T follicular helper cell (primary cell): ENCODE results near the gene FAM107B.

Experiments
- DNase-seq: peaks from one replicate; pipeline ENCODE4 v3.0.0-alpha.2; 2020; ENCODE audit warnings: low read depth

FAM107B gene

DNA sequence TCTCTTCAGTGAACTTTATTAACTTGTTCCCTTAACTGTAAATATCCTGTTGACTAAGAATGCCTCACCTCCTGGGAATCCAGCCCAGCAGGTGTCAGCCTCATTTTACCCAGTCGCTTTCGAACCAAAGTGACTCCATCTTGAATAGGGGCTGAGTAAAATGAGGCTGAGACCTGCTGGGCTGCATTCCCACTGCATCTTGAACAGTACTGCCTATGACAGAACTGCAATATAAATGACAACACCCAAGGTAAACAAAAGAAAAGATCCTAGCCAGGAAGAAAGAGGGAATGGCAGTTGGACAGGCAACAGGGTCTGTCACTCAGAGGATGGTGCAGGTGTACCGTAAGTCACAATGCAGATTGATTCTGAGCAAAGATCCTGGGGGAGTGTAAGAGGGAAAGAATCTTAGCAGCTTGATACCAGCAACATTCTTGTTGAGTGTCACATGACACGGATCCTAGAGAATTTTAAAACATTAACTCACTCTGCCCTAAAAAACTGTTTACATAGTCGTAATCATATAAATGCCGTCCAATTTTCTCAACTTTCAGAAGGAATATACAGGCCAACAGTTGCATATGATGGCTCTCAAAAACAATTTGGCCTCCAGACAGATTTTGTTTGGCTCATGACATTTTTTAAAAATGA is 4.4 kb upstream of the FAM107B start:
- no peak for DNase-seq

DNA sequence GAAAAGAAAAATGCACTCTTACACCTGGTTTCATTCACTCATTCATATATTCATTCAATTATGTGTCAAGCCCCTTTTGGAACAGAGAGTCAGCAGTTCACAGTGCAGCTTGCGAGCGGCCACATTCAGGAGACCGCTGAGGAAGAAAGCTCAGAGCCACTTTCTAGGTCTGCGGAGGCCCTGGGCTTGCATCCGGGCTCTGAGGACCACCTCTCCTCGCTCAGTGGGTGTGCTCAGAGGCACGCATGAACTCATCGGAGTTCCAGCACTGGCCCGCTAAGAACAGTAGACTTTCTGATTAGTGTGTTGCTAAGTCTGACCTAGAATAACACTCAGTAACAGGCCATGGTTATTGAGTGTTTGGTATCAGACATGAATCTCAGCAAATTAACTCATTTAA is 1.8 kb upstream of the FAM107B start:
- DNase-seq: no peak

DNA sequence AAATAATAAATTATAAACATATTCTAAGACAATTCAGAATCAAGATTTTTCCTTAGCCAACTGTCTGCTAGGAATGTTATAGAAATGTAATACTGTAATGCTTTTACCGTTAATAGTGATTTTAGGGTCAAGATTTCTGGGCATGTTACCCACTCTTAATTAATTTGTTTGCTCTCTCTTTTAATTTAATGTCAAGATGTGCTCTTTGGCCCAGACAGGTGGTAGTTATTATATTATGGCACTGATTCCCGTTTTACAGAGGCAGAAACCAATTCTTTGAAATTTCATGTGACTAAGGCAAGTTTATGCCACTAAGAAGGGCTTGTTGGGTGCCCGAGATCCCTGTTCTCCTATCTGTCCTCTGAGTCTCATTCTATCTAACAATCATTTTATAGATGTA is 959 bp upstream of the FAM107B start:
- no peak for DNase-seq

DNA sequence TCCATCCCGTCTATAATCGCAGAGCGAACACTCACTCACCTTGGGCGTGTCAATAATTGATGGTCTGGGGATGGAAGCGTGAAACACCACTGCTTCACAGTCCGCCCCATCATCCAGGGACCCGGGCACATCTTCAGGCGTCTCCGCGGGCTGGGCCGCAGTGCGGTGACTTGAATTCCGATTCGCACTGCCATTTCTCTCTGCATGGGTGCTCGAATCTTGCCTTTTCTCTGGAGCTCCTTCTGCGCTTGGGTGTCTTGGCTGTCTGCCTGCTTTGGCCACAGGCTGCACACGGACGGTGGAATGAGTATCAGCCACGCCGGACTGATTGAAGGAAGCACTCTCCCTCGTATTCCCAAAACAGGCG is 500 bp downstream of the FAM107B start:
- no peak for DNase-seq

DNA sequence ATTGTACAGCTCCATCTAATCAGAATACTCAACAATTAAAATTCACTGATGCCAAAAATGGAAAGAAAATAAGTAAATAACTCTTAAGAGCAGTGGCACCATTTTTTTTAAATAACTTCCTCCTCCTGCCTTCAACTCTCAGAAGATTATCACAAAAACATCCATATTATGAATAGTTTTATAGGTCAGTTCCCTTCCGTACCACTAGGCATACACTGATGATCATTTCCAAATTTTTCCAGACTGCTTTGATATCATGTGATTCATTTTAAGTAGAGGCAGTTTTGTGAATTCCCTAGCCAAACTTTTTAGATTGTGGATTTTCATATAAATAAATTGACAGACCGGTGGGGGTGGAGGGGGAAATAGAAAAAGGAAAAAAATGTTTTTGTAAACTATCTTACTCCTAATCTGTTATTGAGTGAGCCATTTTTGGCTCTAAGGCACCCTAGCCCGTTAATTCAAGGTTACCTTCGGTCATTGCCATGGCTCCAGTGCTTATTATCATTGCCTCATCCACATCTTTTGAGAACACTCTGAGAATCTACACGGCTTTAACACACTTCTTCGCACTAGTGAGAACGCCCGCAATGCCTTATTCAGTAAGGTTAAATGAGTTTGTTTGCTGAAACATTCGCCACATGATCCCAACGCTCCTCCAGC is 1.0 kb downstream of the FAM107B start:
- DNase-seq: no peak

DNA sequence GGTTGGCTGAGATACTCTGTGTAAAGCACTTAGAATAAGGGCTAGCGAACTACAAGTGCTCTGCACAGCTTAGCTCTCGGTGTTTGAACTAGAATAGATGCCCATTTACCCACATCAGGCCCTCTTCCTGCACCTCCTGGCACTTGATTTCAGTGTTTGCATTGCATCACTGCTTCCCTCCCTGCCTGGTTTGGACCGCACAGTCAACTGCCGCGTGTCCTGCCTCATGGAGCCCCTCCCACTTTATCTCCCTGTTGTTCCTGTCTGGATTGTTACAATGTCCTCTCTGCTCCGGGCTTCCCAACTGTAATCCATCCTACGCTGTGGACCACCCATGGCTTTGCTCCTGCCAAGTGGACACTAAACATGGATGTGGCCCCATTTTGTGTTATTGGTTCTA is 2.3 kb downstream of the FAM107B start:
- no peak for DNase-seq

DNA sequence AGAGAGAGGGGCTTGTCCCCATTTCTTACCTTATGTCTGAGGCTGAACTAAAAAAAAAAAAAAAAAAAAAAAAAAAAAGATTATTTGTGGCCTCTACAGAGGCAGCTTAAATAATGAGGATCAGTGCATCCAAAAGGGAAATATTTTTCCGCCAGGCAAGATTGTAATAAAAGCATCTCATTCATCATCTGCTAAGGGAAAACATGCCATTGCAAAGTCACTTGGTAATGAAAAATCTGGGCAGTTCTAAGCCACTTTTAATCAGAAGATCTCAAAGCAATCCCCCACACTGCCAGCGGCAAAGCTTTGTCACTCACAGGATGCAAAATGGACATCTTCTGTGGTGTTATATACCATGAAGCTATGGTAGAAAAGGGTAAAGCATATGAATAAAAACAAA is 3.8 kb downstream of the FAM107B start:
- no peak for DNase-seq

DNA sequence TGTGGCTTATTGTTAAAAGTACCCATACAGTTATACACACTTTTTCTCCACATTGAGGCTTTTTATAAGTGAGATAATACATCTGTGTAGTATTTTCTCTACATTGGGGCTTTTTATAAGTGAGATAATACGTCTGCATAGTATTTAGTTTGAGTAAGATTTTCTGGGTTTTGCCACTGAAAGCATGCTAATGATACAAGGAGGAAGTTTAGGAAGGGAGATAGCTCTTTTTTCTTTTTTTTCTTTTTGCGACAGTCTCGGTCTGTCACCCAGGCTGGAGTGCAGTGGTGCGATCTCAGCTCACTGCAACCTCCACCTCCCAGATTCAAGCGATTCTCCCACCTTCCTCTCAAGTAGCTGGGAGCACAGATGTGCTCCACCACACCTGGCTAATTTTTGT is 13.3 kb downstream of the FAM107B start:
- DNase-seq: no peak

DNA sequence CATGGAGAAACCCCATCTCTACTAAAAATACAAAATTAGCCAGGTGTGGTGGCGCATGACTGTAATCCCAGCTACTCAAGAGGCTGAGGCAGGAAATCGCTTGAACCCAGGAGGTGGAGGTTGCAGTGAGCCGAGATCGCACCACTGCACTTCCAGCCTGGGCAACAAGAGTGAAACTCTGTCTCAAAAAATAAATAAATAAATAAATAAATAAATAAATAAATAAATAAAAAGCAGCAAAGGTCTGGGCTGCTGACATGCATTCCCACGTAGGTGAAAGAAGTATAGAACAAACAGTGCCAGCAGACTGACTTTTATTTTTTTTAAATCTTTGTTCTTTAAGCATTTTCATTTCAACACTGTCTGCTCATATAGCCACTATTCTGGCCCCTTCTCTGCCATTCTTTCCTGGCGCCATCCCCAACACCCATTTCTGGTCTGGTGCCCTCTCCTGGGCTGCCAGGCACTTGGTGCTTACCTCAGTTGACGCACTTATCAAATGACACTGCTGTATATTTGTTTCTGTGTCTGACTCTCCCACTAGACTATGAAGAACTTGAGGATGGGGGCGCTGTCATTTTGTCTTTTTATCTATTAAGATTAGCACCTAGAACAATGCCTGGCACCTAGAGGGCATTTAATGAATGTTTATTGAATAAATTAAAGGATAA is 15.6 kb downstream of the FAM107B start:
- DNase-seq: peak; percentile 16

DNA sequence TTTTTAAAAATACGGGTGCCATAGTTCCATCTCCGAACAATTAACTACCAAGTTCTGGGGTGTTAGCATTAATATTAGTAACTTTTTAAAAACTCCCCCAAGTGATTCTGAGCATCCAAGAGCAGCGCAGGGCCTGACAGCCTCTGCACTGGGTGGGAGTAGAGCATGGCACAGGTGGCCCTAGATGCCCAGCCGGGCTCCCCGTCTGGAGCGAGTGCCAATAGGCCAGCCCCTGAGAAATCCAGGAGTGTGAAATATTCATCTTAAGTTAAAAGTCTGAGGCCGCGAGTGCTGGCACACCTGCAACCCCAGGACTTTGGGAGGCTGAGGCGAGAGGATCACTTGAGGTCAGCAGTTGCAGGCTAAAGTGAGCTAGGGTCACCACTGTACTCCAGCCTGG is 16.2 kb downstream of the FAM107B start:
- DNase-seq: no peak

DNA sequence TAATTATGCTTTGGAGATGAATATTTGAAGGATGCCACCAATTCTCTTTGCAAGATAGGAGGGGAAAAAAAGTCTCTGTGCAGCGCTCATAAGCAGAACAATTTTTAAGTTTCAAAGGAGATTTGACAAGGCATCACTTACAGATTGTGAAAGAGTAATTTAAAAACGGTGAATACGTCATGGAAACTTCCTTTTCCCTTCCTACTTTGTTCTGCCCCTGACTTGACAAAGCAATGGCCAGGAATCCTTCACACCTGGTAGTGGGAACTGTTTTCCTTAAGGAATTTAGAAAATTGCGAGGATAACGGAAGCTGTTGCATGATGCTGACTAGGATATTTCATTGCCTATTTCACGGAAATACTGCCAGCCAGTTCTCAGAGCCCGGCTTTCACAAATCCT is 16.7 kb downstream of the FAM107B start:
- no peak for DNase-seq

DNA sequence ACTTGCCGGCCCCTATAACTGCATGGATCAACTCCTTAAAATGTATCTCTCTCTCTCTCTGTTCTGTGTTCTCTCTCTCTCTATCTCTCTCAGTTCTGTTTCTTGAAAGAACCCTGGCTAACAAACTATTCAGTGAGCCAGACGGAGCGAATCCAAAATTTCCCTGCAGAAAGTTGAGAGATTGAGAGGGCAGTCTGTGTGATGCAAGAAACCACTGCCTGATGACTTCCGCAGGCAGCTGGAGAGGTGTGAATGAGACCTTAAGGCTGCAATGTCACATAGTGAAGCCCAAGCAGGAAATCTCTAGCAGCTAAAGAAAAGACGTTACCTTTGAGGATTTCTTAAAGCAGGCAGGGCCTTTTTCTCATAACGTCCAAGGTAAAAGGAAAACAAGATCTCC is 17.3 kb downstream of the FAM107B start:
- DNase-seq: no peak

DNA sequence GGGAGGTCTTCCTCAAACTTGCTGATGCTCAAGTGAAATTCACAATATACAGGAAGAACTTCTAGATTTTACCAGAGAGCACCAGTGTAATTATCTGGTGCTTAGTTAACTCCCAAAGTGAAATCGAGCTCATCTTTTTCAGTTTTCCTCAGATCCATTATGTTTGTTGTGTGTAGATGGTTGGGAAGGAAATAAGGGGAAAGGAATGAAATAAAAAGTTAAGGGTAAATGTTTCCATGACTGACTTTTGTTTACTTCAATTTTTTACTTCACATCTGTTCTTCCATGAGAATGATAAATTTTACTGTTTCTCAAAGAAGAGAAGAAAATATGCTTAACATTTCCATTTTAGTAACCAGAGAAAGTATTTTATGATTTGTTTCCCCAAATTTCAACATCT is 21.3 kb downstream of the FAM107B start:
- DNase-seq: no peak

DNA sequence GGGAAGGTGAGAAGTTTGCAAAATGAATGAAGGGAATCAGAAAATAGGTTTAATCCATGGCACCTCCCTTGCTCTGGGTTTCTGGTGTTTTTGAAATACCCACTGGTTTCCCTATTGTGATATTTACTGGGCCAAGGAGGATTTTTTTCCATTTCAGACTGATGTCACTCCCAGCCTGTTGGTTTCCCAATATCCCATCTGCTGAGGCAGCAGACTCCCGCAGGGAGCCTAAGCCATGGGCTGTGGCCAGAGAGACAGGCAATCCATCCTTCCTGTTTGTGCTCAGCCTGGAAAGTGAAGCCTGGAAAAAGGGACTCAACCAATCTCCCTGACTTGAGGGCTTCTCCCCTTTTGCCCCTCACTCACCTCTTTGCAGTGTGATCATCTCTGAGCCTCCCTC is 22.8 kb downstream of the FAM107B start:
- no peak for DNase-seq

DNA sequence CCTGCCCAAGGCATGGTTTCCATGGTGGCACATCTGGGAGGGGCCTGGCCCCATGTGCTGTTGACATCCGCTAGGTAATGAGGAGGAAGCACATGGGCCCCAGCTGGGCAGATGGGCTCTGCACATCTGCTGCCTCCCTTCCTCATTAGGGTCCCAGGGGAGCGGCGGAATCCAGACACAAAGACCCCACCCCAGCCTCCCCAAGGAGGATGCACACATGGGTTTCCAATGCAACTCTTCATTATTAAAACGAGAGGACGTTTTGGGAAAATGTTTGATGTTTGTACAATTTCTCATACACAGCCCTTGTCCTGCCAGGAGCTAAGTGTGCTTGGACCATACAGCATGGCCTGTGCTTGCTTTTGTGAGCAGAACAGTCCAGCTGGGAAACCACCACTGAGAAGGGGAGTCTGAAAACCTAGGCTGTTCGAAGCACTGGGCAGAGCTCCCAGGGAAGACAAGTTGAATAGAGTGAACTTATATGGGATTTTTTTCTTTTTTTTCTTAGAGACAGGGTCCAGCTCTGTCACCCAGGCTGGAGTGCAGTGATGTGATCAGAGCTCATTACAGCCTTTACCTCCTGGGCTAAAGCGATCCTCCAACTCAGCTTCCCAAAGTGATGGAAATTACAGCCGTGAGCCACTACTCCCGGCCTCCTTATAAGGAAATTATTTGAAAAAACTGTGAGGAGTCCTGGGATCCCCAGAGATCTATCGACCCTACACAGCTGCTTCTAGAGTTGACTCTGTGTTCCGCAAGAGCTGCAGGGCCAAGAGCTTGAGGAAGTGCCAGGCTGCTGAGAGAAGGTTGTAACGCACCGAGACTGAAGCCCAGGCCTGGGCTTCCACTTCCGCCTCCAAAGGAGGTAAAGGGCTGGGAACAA is 23.4 kb downstream of the FAM107B start:
- no peak for DNase-seq

DNA sequence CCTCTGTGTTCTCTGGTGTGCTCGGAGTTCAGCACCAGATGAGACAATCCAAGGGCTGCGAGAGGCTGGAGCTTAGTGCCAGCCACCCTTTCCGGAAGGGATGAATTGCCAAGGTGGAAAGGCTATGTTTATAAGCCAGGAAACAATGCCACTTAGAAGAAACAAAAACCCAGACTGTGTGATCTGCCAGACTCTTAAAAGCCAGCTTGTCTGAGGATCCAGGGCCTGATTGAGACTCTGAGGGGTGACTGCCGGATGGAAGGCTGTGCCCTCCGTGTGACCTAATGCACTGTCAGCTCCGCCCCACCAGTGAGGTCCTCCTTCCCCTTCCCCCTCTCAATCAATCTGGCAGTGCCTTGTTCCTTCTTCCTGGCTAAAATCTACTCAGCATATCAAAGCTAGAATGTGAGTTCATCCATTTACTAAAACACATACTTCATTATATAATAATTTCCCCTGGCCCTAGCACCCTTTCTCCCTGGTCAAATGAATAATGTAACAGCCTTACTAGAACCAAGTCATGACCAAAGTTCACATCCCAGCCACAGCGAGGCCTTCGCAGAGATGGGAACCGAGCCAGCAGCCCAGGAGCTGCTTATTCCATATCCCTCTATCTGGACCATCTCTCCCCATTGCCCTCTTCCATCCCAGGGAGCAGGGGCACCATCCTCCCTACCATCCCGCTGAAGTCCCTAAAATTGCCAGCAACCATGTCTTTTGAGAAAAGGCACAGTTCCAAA is 25.5 kb downstream of the FAM107B start:
- DNase-seq: no peak

DNA sequence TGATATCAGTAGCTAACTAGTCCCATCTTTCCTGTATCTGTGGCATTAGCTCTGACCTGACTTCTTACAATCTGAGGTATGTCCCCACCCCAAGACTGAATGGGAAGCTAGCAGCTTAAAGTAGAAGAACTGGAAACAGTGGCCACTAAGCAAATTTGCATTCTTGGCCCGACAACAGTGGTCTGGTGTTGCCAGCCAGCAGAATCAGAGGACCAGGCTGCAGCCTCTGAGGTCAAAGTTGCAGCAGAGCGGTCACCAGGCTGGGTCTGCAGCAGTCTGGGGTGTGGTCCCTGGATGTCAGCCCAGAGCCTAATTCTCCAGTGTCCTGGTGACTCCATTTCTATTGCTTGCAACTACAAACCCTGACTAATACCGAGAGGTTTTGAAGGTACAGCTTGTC is 26.3 kb downstream of the FAM107B start:
- DNase-seq: no peak

DNA sequence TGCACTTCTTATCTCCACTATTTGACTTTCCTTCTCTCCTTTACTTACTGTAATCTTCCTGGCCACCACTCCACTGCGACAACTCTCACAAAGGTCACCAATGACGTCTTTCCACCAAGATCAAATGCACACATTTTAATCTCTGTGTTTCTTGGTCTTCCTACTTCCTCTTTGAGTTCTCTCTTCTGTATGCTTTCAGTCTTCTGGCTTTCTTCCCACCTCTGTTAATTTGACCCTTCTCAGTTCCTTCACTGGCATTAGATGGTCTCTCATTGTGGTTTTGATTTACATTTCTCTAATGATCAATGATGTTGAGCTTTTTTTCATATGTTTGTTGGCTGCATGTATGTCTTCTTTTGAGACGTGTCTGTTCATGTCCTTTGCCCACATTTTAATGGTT is 31.9 kb downstream of the FAM107B start:
- DNase-seq: no peak

DNA sequence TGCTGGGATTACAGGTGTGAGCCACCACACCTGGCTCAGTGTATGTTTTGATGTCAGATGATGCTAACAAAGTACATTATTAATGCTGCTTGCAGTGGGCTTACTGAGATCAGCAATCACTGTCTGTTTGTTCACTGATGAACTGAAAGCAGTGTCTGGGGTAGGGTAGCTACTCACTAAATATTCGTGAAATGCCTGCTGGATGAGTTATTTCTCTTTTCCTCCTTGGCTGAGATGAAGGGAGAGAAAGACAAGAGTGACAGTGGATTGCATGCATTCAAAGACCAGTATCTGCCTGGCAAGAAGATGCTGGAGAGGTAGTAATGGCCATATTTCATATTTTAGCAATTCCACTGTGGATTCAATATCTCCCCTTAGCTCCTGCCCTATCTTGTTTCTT is 32.3 kb downstream of the FAM107B start:
- DNase-seq: no peak

DNA sequence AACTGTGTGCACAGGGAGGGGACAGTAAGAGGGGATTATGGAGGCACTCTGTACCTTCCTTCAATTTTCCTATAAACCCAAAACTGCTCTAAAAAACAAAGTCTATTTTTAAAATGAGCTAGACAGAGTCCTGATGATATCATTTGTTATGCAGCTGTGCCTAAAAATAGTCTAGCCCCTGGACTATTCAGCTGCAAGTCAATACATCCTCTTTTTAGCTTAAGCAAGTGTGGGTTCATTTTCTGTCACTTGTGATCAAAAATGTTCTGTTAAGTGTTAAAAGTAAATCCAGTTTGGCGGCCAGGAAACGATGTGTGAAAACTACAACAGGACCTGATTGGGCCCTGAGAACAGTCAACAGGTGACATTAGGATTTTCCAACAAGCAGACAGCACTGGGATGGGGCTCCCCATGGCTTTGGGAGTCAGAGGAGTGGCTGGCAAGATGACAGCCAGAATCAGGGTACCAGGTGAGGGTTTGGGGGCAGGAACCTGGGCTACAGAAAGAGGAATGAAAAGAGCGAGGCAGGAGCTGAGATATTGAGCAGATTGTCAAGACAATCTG is 33.9 kb downstream of the FAM107B start:
- DNase-seq: no peak

DNA sequence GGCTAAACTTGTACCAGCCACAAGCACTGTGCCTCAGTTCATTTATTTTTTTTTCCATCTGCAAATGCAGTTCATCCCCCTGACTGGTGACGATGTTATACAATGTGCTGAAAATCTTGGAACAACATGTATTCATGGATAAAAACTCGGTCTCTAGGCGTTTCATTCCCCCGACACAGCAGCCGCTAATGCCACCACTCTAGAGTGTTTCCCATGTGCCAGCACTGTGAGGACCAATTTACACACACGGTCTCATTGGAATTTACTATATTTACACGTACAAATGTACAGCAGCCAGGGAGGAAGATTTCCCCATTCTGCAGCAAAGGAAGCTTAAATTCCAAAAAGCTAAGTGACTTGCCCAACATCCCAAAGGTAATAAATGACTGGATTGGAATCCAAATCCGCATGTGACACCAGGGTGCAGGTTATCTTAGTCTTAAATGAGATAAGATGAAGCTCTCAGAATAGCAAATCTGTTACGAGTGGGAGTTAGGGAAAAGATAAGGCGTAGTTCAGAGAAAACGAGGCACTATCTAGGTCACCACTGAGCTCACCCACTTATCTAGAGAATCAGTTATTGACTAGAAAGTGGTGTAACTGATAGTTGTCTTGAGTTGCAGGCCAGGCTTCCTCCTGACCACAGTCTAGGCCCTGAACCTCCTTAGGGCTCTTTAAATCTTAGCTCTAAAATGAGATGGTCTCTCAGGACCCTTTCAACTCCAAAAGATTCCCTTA is 36.7 kb downstream of the FAM107B start:
- DNase-seq: no peak
